Testis (tissue), 2 donors: ENCODE results near the gene ICAM4.

ENCODE experiments used
- POLR2A ChIP-seq: fragments of 450-650 bp; IDR thresholded peaks from one replicate; pipeline ENCODE4 v1.6.1; 2017; ENCODE audit warnings: antibody characterized with exemption, mild to moderate bottlenecking, moderate library complexity
- TF ChIP-seq, protein P1 (sequence below), 3 experiments: fragments of 450-650 bp in 2 of 3; fragments of 200-600 bp in 1 of 3; sonication (generic) in 1 of 3; IDR thresholded peaks; one replicate each; pipeline ENCODE4 v1.5.1; 2016 to 2019; ENCODE audit warnings: antibody characterized with exemption in 3 of 3, mild to moderate bottlenecking in 2 of 3, moderate library complexity in 1 of 3

DNA sequence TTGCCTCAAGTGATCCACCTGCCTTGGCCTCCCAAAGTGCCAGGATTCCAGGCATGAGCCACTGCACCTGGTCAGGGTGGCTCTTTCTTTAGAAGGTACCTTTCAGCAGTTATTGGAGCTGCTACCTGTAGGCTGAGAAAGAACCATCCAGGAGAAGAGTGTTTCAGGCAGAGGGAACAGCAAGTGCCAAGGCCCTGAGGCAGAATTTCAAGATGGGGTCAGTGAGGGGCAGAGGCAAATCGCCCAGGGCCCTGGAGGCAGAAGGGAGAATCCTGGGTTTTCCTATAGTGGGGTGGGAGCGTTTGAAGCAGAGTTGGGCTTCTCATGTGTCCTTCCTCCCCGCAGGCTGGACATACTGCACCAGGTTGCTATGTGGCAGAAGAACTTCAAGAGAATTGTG, 32.5 kb upstream of the ICAM4 start:
- TF ChIP-seq, protein P1, sequence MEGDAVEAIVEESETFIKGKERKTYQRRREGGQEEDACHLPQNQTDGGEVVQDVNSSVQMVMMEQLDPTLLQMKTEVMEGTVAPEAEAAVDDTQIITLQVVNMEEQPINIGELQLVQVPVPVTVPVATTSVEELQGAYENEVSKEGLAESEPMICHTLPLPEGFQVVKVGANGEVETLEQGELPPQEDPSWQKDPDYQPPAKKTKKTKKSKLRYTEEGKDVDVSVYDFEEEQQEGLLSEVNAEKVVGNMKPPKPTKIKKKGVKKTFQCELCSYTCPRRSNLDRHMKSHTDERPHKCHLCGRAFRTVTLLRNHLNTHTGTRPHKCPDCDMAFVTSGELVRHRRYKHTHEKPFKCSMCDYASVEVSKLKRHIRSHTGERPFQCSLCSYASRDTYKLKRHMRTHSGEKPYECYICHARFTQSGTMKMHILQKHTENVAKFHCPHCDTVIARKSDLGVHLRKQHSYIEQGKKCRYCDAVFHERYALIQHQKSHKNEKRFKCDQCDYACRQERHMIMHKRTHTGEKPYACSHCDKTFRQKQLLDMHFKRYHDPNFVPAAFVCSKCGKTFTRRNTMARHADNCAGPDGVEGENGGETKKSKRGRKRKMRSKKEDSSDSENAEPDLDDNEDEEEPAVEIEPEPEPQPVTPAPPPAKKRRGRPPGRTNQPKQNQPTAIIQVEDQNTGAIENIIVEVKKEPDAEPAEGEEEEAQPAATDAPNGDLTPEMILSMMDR (IDR thresholded peaks at IDR 0.05): no peak
- no peak for TF ChIP-seq POLR2A
